ENCODE data around the gene PPFIA4. TPM values are rescaled to one million over a fixed set of nuclear protein-coding genes. Genes with fewer than 3 reads are reported as not detected.
"Not testable (repeated sequence)": the region's sequence is repeated elsewhere in the genome, so short reads cannot be mapped to it uniquely, and the experiment has no call there.

Gene PPFIA4
- polyA plus RNA-seq, 1 donor (not counting 4 experiments of a cell fraction or from before 2014, with no cell fraction given) = 2.3 TPM

DNA sequence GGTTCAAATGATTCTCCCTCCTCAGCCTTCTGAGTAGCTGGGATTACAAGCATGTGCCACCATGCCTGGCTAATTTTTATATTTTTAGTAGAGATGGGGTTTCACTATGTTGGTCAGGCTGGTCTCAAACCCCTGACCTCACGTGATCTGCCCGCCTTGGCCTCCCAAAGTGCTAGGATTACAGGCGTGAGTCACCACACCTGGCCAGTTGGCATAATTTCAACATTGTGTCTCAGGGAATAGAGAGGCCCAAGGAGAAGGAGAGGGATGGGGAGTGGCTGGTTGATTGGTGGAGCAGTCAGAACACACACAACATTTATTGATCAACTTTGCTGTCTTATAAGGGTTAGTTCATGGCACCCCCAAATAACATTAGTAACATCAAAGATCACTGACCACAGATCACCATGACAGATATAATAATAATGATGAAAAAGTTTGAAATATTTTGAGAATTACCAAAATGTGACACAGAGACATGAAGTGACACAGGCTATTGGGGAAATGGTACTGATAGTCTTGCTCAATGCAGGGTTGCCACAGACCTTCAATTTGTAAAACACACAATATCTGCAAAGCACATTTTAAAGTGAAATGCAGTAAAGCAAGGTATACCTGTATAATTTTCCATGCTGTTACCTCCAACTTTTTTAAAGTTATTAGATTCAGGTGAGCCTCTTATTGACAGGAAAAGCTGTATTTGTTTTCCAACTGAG lies 43.4 kb upstream of the PPFIA4 start:
- Histone ChIP-seq H4K20me1 (ENCODE audit: control insufficient read depth, extremely low read depth, insufficient read depth, low read length) (no peaks in the 10 kb centered on the region), H3K79me2 (ENCODE audit: control insufficient read depth, insufficient read depth, low read length) (no peaks in the 10 kb centered on the region), H3K4me2 (ENCODE audit: control insufficient read depth, extremely low read depth, insufficient read depth, low read depth, low read length) (no peak overlapping the region), H3K9me3 (ENCODE audit: control insufficient read depth, low read depth, low read length) (no peaks in the 10 kb centered on the region), H3K36me3 (ENCODE audit: control insufficient read depth in 2 of 2, extremely low read depth in 1 of 2, insufficient read depth in 2 of 2, low read length in 2 of 2) (no peaks in the 10 kb centered on the region), H3K4me3 (ENCODE audit: control insufficient read depth in 2 of 3, extremely low read depth in 1 of 3, insufficient read depth in 2 of 3, low read depth in 1 of 3, low read length in 3 of 3) (no peak overlapping the region), H3K4me1 (ENCODE audit: control insufficient read depth, extremely low read depth, insufficient read depth, low read length) (no peaks in the 10 kb centered on the region), H3K9ac (ENCODE audit: control insufficient read depth, extremely low read depth, insufficient read depth, low read length) (no peak overlapping the region), H2AFZ (ENCODE audit: control insufficient read depth, low read length) (no peak overlapping the region), H3K9me1 (ENCODE audit: control insufficient read depth, extremely low read depth, insufficient read depth, low read length) (no peaks in the 10 kb centered on the region), H3K27ac (ENCODE audit: control insufficient read depth, insufficient read depth, low read length) (no peak overlapping the region), H3K27me3 (ENCODE audit: control insufficient read depth, extremely low read depth, insufficient read depth, low read length) (no peaks in the 10 kb centered on the region)
- TF ChIP-seq, protein P1, sequence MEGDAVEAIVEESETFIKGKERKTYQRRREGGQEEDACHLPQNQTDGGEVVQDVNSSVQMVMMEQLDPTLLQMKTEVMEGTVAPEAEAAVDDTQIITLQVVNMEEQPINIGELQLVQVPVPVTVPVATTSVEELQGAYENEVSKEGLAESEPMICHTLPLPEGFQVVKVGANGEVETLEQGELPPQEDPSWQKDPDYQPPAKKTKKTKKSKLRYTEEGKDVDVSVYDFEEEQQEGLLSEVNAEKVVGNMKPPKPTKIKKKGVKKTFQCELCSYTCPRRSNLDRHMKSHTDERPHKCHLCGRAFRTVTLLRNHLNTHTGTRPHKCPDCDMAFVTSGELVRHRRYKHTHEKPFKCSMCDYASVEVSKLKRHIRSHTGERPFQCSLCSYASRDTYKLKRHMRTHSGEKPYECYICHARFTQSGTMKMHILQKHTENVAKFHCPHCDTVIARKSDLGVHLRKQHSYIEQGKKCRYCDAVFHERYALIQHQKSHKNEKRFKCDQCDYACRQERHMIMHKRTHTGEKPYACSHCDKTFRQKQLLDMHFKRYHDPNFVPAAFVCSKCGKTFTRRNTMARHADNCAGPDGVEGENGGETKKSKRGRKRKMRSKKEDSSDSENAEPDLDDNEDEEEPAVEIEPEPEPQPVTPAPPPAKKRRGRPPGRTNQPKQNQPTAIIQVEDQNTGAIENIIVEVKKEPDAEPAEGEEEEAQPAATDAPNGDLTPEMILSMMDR (optimal IDR thresholded peaks at IDR 0.05 in 1 of 3, IDR thresholded peaks at IDR 0.05 in 1 of 3, conservative IDR thresholded peaks at IDR 0.05 in 1 of 3; ENCODE audit: extremely low read depth in 1 of 3, insufficient read depth in 2 of 3, low read length in 3 of 3) = no peak
- no peak for TF ChIP-seq EZH2 (IDR thresholded peaks at IDR 0.05; ENCODE audit: low read length)
- dilution Hi-C loops (cut with MboI; ENCODE audit: extremely low pct_ligation_motif_present, low sequenced_read_pairs) = no loop called here
- FAIRE-seq (no peak), DNase-seq (ENCODE audit: low read depth, low spot score) (no peak)

DNA sequence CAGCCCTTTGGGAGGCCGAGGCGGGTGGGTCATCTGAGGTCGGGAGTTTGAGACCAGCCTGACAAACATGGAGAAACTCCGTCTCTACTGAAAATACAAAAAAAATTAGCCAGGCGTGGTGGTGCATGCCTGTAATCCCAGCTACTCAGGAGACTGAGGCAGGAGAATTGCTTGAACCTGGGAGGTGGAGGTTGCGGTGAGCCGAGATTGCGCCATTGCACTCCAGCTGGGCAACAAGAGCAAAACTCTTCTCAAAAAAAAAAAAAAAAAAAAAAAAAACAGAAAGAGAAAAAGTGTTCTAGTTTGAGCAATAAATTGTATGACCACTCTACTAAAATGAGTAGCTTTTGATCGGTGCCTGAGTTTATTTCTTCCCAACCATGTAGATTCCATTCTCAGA lies 40.2 kb upstream of the PPFIA4 start:
- H3K36me3 ChIP-seq (ENCODE audit: control insufficient read depth in 2 of 2, extremely low read depth in 1 of 2, insufficient read depth in 2 of 2, low read length in 2 of 2); H3K9me1 ChIP-seq (ENCODE audit: control insufficient read depth, extremely low read depth, insufficient read depth, low read length); H3K9me3 ChIP-seq (ENCODE audit: control insufficient read depth, low read depth, low read length); H3K4me2 ChIP-seq (ENCODE audit: control insufficient read depth, extremely low read depth, insufficient read depth, low read depth, low read length); H3K4me3 ChIP-seq (ENCODE audit: control insufficient read depth in 2 of 3, extremely low read depth in 1 of 3, insufficient read depth in 2 of 3, low read depth in 1 of 3, low read length in 3 of 3); H4K20me1 ChIP-seq (ENCODE audit: control insufficient read depth, extremely low read depth, insufficient read depth, low read length); H3K27ac ChIP-seq (ENCODE audit: control insufficient read depth, insufficient read depth, low read length); FAIRE-seq; H3K27me3 ChIP-seq (ENCODE audit: control insufficient read depth, extremely low read depth, insufficient read depth, low read length); H3K4me1 ChIP-seq (ENCODE audit: control insufficient read depth, extremely low read depth, insufficient read depth, low read length); H3K79me2 ChIP-seq (ENCODE audit: control insufficient read depth, insufficient read depth, low read length); H3K9ac ChIP-seq (ENCODE audit: control insufficient read depth, extremely low read depth, insufficient read depth, low read length); dilution Hi-C loops (cut with MboI; ENCODE audit: extremely low pct_ligation_motif_present, low sequenced_read_pairs); H2AFZ ChIP-seq (ENCODE audit: control insufficient read depth, low read length); DNase-seq (ENCODE audit: low read depth, low spot score): not testable (repeated sequence)

DNA sequence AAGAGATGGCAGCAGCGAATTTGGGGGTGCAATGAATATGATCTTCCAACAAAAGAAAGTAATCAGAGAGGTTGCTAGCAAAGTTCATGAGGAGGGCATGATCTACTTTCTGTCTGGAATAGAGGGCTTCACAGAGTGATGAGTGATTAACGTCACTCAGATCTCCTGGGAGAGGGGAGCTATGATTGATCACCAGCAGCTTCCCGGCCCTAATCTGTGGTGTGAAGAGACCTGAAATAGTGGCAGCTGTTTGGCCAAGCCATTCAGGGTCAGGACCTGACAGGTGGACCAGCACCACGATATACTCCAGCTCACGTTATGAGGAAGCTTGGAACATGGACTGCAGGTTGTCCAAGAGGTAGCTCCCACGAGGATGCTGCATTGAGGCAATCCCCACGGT lies 39.0 kb upstream of the PPFIA4 start:
- FAIRE-seq (no peak), DNase-seq (ENCODE audit: low read depth, low spot score) (no peak)
- TF ChIP-seq, protein P1 (optimal IDR thresholded peaks at IDR 0.05 in 1 of 3, IDR thresholded peaks at IDR 0.05 in 1 of 3, conservative IDR thresholded peaks at IDR 0.05 in 1 of 3; ENCODE audit: extremely low read depth in 1 of 3, insufficient read depth in 2 of 3, low read length in 3 of 3) = no peak
- no peak for TF ChIP-seq EZH2 (IDR thresholded peaks at IDR 0.05; ENCODE audit: low read length)
- Histone ChIP-seq H4K20me1 (ENCODE audit: control insufficient read depth, extremely low read depth, insufficient read depth, low read length) (no peaks in the 10 kb centered on the region), H3K4me1 (ENCODE audit: control insufficient read depth, extremely low read depth, insufficient read depth, low read length) (no peaks in the 10 kb centered on the region), H3K79me2 (ENCODE audit: control insufficient read depth, insufficient read depth, low read length) (no peaks in the 10 kb centered on the region), H3K36me3 (ENCODE audit: control insufficient read depth in 2 of 2, extremely low read depth in 1 of 2, insufficient read depth in 2 of 2, low read length in 2 of 2) (no peaks in the 10 kb centered on the region), H2AFZ (ENCODE audit: control insufficient read depth, low read length) (no peak overlapping the region), H3K4me2 (ENCODE audit: control insufficient read depth, extremely low read depth, insufficient read depth, low read depth, low read length) (no peak overlapping the region), H3K9ac (ENCODE audit: control insufficient read depth, extremely low read depth, insufficient read depth, low read length) (no peak overlapping the region), H3K9me3 (ENCODE audit: control insufficient read depth, low read depth, low read length) (no peaks in the 10 kb centered on the region), H3K27ac (ENCODE audit: control insufficient read depth, insufficient read depth, low read length) (no peak overlapping the region), H3K9me1 (ENCODE audit: control insufficient read depth, extremely low read depth, insufficient read depth, low read length) (no peaks in the 10 kb centered on the region), H3K4me3 (ENCODE audit: control insufficient read depth in 2 of 3, extremely low read depth in 1 of 3, insufficient read depth in 2 of 3, low read depth in 1 of 3, low read length in 3 of 3) (no peak overlapping the region), H3K27me3 (ENCODE audit: control insufficient read depth, extremely low read depth, insufficient read depth, low read length) (no peaks in the 10 kb centered on the region)
- dilution Hi-C loops (cut with MboI; ENCODE audit: extremely low pct_ligation_motif_present, low sequenced_read_pairs) = no loop called here
